GM18511 (cell line): Measurements from ENCODE around the gene KIAA1328.
A peak's percentile ranks its signal among the peaks of the same experiment; 100 is the strongest.
"Not testable (repeated sequence)": the region's sequence is repeated elsewhere in the genome, so short reads cannot be mapped to it uniquely, and the experiment has no call there.

ENCODE experiments used
- ATAC-seq: cut with Tn5 transposase; IDR thresholded peaks from one replicate; pipeline ENCODE4 v1.9.1; 2021; ENCODE audit warnings: mild to moderate bottlenecking, moderate library complexity; ENCODE audit not compliant: unreplicated experiment

Gene KIAA1328

DNA sequence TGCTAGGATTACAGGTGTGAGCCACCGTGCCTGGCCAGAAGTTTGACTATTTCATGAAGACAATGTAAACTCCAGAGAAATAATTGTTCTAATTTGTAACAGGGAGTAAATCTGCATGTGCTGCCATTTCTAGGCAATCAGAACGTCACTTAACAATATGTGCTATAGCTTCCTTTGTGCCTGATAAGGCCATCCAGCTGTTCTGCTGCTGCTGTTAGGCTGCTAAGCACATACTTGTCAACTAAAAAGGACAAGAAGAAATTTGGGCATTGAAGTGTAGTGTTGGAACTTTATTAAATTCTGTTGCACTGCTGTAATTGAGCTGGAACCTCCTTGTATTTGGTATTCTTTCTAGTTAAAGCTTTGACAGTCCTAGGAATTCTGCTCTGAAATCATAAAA lies 57.1 kb downstream of the KIAA1328 start:
- no peak for ATAC-seq

DNA sequence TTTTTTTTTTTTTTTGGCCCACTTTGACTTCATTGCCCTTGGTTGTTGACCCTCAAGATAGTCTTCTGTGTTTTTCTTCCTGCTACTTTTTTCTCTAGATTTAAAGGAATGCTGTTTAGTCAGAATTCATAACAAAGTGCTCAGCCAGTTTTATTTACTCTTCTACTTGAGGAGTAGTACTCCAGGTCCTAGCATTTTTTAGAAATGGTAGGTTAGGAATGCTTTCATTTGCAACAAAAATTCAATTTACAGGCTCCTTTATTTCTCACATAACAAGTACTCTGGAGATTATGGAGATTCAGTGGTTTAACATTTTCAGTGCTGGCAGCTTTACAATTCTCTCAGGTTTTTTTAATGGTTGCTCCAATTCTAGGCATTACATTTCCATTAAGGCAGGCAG lies 58.2 kb downstream of the KIAA1328 start:
- ATAC-seq, result no peak

DNA sequence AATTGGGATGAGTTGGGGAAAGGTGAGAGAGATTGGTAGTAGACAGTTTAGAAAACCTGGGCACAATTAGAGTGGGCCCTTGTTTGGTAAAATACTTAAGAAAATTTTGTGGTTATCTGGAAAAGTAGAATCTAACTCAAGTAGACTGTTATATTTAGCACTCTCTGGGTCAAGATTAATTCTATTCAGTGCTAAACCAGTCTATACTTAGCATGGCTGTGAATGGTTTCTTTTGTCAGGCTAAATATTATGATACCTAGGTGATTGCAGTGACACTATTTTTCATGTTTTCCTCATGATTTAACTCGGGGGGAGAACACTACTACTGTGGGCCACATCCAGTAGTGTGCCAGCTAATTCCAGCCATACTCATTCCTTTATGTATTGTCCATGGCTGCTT lies 58.9 kb downstream of the KIAA1328 start:
- no peak for ATAC-seq

DNA sequence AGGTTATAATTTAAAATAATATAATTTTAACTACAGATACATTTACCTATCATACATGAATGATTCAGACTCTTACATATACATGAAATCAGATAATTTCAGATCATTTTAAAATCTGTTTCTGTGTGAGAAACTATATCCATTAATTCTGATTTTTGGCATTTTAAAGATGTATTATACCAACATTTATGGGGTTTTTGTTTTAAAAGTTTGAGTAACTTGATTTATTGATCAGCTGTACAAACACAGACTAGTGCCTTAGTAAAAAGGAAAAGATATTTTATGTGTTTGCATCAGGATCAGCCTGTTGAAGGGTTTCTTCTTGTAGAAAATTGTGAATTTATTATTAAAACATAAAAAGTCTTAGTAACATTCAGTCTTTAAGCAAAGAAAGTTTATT lies 59.9 kb downstream of the KIAA1328 start:
- no peak for ATAC-seq

DNA sequence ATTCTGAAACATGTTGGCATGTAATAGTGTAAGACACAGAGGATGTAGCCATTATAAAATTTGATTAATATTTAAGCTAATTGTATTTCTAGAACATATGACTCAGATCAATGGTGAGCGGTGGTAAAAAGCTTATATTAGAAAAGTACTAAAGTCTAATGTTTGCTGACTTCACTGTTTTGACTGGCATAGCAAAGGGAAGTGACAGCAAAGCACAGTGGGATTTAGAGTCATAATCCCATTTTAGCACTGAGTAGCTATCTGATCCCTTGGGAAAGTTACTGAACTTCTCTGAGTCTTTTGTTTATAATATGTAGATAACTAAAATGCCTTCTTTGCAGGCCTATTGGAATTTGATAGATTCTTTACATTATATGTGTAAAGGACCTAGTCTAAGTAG lies 60.4 kb downstream of the KIAA1328 start:
- no peak for ATAC-seq

DNA sequence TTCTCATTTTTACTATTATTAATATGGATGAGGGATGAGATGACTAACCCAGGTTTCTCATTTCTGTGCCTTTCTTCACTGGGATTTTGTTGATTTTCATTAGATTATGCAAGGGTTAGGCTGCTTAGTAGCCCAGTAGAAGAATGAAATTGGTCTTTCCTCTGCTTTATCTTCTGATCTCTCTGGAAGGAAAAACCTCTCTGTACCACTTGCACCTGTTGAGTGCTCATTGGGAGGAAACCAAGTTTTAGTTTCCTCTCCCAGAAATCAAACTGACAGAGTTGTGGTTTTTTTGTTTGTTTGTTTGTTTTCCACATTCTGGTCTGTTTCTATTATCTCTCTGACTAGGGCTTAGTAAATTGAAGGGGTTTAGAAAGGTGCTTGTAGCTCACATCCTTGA lies 60.8 kb downstream of the KIAA1328 start:
- ATAC-seq, result no peak

DNA sequence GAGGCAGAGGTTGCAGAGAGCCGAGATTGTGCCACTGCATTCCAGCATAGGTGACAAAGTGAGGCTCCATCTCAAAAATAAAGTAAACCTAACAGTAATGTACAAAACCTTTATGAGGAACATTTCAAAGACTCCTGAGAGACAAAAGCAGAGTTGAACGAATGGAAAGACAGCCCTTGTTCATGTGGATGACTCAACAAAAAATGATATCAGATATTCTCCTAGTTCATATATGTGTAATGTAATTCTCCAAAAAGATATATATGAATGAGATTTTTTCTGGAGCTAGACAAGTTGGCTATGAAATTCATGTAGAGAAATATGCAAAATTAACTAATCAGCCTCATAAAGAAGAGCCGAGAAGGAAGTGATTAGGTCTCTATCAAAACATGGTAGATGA lies 61.7 kb downstream of the KIAA1328 start:
- no peak for ATAC-seq

DNA sequence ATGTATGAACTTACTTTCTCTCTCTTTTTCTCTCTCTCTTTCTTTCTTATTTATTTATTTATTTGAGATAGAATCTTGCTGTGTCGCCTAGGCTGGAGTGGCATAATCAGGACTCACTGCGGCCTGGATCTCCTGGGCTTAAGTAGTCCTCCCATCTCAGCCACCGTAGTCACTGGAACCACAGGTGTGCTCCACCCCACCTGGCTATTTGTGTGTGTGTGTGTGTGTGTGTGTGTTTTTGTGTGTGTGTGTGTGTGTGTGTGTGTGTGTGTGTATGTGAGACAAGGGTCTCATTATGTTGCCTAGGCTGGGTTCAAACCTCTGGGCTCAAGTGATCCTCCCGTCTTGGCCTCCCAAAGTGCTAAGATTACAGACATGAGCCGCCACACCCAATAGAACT lies 64.3 kb downstream of the KIAA1328 start:
- no peak for ATAC-seq

DNA sequence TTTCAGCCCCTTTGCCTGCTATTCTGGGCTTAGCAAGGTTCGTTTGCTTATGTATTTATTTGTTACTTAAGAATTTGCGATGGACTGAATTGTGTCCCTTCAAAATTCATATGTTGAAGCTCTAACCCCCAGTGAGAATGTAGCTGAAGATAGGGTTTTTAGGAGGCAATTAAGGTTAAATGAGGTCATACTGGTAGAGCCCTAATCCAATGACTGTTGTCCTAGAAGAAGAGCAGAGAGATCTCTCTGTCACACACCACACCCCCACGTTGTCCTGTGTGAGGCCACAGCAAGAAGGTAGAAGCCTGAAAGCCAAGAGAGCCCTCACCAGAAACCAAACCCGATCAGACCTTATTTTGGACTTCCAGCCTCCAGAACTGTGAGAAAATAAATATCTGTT lies 66.7 kb downstream of the KIAA1328 start:
- ATAC-seq, result no peak

DNA sequence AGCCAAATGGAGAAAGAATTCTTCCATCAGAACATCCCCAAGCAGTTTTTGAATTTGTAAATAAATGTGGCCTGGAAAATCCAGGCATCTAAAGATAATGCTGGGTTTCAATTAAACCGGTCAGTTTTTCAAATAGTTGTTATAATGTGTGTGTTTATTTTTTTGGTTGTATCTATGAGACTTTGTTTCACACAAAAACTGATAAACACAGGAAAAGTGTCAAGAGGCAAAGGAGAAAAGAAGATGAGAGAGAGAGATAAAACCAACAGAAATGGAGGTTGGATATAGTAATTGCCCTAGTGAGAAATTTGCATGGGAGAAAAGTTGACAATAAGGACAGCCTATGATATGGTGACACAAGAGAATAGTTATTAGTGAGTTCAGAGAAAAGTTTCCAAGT lies 68.3 kb downstream of the KIAA1328 start:
- no peak for ATAC-seq

DNA sequence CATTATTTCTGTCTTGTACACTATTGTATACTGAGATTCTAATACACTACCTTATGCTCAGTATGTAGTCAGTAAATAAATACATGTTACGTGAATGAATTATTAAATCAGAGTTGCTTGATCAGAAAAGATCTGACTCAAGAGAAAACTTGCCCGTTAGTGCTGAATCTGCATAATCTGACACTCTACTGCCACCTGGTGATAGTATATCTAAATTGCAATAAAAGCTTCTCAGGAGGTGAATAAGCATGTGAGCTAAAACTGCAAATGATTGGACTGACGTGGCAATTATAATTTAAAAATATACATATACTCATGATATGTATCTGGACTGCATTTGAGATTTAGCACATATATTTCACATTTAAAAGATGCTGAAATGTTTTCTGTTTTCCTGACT lies 70.4 kb downstream of the KIAA1328 start:
- no peak for ATAC-seq

DNA sequence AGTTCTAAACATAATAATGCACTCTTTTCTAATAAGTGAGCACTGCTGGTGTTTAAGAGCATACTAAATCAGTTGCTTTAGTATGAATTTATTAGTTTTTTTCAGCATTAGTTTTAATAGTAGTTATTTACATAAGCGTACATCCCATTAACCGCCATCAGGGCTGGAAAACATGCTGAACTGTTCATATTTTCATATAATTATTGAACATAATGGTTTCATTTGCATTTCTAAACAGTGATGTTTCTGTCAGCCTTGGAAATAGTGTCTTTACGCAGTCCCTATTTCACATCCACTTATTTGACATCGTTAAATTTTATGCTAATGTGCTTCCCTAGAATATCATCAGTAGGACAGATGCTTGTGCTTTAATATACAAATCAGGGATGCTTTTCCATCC lies 71.5 kb downstream of the KIAA1328 start:
- ATAC-seq, result no peak

DNA sequence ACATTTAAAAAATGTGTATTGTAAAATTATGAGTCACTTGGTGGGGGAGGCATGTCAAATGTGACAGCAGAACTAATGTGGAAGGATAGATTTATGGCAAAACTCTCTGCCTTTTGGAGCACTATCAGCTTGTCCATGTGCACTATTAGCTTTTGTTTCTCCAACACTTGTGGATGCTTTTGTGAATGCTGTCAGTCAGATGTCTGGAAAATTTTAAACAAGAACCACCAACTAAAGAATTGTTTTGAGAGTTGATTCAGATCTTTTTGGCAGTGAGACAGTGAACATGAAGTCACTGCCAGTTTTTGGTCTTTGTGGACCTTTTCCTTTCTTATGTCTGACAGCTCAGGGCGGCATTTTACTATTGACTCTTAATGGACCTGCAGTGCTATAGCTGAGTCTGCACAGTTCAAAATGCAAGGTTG lies 72.4 kb downstream of the KIAA1328 start:
- no peak for ATAC-seq

DNA sequence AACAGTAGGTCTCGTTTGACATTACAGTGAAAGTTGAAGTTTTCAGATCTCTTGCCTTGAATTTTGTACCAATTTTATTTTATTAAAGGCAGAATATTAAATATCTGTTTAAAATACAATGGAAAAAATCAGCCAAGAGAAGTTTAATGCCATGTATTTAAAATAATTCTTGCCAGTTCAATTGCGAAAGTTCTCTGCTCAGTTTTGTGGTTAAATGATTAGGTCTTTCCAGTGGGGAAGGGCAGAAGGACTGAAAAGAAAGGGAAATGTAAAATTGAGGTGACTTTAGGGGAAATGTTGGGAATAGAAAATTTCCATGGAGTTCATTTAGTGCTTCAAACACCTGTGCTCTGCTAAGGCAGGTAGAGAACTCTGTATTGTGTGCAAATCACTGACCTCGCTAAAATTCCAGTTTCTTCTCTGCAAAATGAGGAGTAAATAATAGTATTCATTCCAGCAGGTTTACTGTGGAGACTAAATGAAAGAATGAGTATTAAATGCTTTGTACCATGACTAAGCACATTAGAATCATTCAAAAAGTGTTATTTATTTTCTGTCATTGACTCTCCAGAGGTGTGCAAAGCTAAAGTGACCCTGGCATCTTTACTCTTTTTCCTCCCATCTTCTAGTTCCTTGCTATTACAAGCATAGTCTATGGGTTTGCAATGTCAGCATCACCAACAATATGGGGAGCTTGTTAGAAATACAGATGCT lies 74.4 kb downstream of the KIAA1328 start:
- ATAC-seq, result no peak

DNA sequence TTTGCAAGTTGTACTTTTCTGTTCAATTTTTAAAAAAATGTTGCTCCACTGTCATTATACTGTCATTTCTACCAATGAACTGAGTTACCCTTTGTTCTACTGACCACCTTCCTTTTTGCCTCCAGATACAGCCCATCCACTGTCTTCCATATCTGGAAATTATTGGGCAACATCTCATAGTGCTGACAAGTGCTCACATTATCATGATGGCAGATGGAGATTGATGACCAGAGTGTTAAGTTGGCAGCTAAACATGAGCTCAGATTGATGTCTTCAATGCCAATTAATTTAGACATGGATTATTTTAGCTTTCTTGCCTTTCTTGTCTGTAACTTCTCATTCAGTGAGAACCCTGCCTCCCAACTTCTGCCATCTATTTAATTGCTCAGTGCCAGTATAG lies 76.6 kb downstream of the KIAA1328 start:
- ATAC-seq, result no peak

DNA sequence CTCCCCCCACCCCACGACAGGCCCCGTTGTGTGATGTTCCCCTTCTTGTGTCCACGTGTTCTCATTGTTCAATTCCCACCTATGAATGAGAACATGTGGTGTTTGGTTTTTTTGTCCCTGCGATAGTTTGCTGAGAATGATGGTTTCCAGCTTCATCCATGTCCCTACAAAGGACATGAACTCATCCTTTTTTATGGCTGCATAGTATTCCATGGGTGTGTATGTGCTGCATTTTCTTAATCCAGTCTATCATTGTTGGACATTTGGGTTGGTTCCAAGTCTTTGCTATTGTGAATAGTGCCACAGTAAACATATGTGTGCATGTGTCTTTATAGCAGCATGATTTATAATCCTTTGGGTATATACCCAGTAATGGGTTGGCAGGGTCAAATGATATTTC lies 80.4 kb downstream of the KIAA1328 start:
- not testable (repeated sequence) for ATAC-seq

DNA sequence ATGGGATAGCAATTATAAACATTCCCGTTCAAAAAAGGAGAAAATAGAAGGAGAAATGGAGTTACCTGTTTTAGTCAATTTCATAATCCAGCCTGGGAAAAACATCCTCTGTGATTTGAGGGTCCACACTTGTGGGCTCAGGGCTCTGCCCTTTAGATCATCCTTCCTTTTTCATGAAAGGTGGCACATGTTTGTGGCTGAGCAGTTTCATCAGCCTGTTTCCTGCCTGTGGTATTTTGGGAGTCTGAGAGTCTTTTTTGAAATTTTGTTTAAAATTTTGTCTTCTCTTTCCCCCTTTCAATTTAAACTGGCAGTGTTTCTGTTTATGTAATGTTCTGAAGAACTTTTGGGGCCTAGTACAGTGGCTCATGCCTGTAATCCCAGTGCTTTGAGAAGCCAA lies 84.0 kb downstream of the KIAA1328 start:
- no peak for ATAC-seq

DNA sequence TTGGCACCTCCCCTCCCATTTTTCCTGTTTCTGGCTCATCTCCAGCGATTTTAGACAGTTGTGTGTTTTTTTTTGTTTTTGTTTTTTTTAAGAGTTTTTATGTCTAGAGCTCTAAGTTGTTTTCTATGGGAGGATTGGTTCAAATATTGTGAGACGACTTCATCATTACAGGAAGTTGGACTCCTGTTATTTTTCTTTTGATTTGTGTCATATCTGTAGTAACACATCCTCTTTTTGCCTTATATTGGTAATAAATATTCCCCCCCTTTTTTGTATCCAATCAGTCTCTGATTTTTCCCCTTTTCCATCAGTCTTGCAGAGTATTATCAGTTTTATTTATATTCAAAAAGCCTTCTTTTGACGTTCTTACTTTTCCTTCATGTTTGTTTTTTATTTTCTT lies 89.0 kb downstream of the KIAA1328 start:
- peak; percentile 50 for ATAC-seq

DNA sequence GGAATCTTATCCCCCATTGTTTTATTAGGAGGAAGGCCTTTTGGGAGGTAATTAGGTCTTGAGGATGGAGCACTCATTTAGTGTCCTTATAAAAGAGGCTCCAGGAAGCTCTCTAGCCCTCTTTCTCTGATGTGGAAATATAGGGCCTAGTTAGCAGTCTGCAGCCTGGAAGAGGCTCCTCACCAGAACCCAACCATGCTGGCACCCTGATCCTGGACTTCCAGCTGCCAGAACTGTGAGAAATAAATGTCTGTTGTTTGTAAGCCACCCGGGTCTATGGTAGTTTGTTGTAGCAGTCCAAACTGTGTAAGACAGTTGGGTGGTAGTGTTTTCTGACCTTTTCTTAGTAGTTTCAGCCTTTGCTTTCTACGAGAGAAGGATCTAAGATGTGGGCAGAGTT lies 100.7 kb downstream of the KIAA1328 start:
- ATAC-seq, result no peak

DNA sequence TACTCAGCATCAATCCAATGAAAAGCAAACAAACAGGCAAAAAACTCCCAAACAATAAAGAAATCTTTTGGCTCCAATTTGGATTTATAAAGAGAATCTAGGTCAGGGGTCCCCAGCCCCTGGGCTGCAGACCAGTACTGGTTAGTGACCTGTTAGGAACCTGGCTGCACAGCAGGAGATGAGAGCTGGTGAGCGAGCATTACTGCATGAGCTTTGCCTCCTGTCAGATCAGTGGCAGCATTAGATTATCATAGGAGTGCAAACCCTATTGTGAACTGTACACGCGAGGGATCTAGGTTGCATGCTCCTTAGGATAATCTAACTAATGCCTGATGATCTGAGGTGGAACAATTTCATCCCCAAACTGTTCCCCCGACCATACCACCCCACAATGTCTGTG lies 102.2 kb downstream of the KIAA1328 start:
- ATAC-seq, result no peak

DNA sequence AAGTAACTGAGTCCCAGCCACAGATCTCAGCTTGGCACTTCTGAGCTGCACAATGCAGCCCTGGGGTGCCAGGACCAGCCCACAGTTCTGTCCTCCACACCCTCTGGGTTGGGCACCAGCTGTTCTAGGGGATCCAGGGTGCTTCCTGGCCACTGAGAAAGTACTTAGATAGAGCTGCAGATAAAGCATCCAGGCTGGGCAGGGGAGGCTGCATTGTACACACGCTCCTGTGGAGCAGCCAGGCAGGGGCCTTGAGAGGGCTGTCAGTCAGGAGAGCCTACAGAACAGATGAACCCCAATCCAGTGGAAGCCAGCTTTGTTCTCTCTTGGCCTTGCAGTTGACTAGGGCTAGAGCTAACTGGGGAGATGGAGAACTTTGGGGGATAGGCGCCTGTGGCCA lies 104.6 kb downstream of the KIAA1328 start:
- ATAC-seq, result no peak

DNA sequence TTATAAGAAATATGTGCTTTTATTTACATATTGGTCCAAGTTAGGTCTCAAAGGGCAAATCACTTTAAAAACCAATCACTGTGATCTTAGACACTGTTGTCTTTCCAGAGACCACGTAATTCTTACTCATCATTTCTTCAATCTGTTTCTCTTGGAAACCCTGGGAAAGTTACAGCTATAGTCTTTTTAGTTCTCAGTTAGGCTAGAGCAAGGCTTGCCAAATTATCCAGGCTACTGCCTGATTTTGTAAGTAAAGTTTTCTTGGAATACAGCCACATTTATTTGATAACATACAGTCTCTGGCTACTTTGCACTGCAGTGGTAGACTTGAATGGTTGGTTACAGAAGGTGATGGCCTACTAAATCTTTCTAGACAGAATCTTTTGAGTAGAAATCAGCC lies 106.0 kb downstream of the KIAA1328 start:
- no peak for ATAC-seq

DNA sequence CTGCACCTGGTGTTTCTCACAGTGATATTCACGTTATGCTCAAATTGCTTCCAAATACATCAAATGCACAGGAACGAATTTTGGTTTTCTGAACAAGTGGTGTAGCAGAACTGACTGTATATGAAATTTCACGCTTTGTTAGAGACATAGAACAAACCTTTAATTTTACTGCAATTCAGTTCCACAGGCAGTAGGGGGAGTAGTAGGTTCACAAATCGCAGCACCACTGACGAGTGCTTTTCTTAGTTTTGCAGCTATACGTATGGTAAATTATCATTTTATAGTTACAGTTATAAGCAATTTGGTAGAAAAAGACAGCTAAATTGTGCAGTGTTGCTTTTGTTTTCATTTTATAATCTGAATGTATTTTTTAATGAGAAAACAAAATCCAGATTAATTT lies 113.3 kb downstream of the KIAA1328 start:
- no peak for ATAC-seq
